Measurements from ENCODE around the gene FEM1B. TPM values are rescaled to one million over a fixed set of nuclear protein-coding genes. Genes with fewer than 3 reads are reported as not detected.

Gene FEM1B
- total RNA-seq, 1 donor from 2014 or later: 51.7 TPM

DNA sequence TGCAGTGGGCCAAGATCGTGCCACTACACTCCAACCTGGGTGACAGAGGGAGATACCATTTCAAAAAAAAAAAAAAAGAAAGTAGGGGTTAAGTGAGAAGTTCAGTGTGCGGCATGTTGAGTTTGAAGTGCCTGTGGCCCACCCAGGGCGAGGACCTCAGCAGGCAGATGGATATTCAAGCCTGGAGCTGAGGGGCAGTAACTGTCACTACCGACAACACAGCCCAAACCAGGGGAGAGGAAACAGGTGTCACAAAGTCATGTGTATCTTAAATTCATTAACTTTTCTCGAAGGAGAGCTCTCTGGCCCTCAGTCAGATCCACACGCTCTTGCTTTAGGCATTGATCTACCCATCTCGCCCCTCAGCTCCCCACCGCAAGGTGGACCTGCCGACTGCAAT, 45.3 kb downstream of the FEM1B start:
- DNase-seq (ENCODE audit: low spot score): no peak

GRCh38 chr15:68325726-68326125, 48.2 kb downstream of the FEM1B start:
- DNase-seq (ENCODE audit: low spot score): no peak

- DNase-seq (ENCODE audit: low spot score): no peak
Observed at GRCh38 chr15:68326711-68327354, 49.3 kb downstream of the FEM1B start.

GRCh38 chr15:68328443-68328842, 50.9 kb downstream of the FEM1B start:
- DNase-seq (ENCODE audit: low spot score): no peak

DNA sequence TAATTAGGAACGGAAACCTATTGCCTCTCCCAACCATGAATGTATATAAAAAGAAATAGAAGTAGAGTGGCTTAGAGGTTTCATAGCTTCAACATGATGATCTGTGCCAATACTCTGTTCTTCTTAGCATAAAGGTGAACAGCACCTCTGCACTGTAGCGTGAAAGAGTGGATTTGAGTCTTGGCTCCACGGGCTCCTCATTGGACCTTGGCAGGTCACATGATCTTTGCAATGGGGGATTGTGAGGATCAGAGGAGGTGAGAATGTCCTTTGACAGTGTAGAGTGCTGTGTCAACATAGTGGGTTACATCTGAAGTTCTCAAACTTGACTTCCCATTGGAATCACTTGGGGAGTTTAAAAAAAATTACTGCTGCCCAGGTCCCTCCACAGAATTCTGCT, 51.4 kb downstream of the FEM1B start:
- DNase-seq (ENCODE audit: low spot score): no peak

- no peak for DNase-seq (ENCODE audit: low spot score)
Observed at GRCh38 chr15:68330416-68330815, 52.9 kb downstream of the FEM1B start.

GRCh38 chr15:68330901-68331300, 53.4 kb downstream of the FEM1B start:
- DNase-seq (ENCODE audit: low spot score): no peak

DNA sequence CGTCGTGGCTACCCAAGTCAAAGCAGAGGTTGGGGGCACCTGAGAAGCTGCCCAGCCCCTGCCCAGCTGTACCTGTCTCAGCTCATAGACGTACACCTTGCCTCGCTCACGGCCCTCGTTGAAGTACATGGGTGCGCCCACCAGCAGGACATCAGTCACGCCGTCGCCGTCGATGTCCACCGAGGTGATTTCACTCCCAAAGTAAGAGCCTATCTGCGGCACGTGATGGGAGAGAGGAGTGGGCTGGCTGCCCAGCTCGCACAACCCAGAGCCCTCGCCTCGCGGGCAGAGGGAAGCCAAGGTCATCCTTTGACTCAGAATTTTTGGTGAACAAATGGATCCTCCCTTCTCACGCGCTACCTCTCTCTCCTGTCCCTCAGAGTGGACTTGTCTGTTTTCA, 54.7 kb downstream of the FEM1B start:
- no peak for DNase-seq (ENCODE audit: low spot score)

DNA sequence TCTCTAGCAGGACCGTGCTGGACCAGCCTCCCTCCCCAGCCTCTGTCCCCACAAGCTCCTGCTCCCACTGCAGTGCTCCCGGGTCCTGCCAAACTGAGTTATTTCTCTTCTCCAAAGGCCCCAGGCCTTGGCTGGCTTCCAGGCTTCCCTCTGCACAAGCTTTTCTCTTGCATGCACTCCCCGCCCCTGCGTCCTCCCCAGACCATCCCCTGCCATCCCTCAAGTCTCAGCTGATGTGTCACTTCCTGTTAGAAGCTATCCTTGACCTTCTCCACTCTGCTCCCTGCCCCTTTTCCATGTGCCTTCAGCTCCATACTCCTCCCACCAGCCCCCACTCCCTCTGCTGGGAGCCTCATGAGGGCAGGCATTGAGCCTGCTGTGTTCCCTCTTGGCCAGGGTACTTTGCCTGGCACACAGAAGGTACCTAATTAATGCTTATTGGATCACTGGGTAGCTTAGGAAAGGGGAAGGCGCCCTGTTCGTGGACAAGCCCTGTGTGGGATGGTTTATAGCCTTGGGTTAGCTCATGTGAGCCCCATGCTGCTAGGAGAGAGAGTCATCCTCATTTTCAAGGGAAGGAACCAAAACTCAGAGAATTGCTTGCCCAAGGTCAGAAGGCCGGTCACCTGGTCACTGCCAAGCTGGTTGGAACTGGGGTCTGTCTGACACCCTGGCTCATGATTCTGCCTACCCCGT, 56.4 kb downstream of the FEM1B start:
- no peak for DNase-seq (ENCODE audit: low spot score)

DNA sequence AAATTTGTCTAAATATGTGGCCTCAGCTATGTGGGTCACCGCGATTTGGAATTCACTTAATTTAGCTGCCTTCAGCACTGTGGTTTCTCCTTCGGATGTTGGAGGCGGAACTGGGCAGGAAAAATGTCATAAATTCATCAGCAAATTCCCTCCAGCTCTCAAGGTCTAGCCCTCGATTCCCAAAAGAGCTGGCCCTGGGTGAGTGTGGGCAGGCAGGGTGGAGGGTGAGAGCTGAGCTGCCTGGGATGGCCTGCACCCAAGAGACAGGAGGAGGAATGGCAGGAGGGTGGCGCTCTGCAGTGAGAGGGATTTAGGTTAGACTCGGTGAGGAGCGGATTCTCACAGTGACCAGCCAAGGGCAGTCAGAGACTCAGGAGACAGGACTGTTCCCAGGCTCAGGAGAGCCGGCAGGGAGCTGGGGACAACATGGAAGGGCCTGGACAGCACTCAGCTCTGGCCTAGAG, 57.1 kb downstream of the FEM1B start:
- DNase-seq (ENCODE audit: low spot score): no peak

- no peak for DNase-seq (ENCODE audit: low spot score)
Observed at GRCh38 chr15:68335251-68335650, 57.7 kb downstream of the FEM1B start.

DNA sequence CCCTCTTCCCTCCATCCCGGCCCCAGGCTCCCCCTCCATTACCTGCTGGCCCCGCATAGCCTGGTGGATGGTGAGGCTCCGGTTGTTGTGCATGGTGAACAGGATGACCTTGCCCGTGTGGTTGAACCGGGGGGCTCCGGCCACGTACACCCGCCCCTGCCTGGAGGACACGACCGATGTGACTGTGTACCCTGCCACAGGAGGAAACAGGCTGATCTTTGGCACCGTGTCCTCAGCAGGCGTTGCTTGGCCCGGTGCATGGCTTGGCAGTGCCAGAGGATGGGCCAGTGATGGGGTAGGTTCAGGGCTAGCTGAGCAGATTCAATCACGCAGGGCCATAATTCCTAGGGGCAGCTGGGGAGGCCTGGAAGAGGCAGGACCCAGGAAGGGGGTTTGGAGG, 58.1 kb downstream of the FEM1B start:
- DNase-seq (ENCODE audit: low spot score): no peak

DNA sequence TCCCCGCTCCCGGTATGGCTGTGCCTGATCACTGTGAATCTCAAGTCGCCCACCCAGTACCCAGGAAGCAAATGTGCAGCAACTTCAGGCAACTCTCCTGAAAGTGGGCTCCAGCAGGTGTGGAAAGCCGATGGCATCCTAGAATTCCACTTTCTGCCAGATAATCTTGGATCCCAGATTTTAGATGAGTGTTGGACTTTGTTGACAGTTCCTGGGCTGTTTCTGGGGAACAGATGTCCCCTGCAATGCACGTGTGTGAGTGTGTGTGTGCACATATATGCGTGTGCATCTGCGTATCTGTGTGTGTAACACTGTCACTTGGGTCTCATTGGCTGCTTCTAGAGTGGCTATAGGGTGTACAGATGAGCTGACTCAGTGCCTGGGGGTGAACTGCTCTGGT, 59.0 kb downstream of the FEM1B start:
- DNase-seq (ENCODE audit: low spot score): no peak

DNA sequence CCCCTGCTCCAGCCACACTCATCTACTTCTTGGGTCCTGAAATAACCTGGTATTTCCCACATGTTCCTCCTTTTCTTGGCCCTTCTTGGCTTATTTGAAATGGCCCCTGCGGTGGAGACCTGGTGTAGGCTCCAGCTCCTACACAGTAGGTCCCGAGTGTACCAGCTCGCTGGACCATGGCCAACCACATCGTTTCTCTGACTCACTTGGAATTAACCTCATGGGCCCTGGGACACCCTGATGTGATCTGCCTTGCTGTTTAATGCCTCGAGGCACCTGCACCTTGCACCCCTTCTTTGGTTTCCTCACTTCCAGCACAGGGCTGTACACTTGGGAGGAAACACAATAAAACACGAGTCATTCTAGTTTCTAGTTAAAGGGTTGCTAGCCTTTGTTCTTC, 60.3 kb downstream of the FEM1B start:
- no peak for DNase-seq (ENCODE audit: low spot score)

DNA sequence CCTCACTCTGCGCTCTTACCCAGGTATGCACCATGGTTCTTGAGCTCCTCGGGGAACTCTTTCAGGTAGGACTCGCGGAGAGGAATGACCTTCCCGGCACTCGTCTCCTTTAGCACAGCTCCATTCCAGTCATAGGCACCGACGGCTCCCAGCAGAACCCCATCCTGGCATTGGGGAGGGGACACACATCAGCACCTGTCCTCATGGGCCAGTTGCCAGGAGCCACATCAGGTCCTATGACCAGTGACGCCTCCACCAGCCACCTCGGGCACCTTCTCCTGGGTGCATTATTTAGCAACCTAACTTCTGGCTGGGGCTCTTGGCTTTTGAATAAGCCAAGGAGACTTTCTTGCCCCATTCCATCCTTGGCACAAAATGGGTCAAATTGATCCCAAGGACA, 61.9 kb downstream of the FEM1B start:
- no peak for DNase-seq (ENCODE audit: low spot score)

DNA sequence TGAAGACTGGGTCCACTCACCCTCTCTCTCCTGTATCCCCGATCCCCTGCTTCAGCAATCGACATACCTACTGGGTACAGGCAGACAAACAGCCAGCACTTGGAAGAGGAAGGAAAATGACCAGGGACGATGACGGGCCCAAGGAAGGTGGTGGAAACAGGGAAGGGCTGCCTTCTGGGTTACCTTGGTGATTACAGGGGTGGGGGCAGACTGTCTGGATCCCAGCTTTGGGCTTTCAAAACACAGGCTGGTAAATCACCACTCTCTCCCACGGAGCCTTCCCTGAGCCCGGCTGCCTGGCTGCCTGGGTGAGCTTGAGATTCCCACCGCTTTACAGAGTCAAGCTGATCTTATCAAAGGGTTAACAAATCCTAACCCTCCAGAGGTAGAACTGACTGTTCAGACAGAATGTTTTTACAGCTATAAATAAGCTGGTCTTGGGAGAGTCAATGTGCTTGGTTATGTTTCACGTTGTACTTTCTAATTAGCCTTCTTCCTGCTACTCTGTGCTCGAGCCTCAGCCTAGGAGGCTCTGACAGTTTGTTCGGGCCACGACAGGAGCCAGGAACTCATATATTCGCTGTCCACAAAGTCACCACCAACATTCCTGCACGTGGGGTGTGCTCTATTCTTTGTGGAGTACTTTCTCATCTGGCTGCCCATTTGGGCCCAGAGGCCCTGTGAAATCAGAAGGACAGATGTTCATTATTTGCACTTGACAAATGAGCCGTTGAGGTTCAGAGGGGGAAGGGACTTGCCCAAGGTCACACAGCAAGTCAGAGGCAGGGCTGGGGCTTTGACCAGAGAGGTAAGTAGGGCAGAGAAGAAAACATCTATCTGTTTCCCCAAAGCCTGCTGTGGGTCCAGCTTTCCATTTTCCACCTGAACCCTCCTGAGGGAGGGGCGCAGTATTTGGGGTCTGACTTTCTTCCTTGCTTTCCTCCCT, 63.5 kb downstream of the FEM1B start:
- DNase-seq (ENCODE audit: low spot score): no peak

DNA sequence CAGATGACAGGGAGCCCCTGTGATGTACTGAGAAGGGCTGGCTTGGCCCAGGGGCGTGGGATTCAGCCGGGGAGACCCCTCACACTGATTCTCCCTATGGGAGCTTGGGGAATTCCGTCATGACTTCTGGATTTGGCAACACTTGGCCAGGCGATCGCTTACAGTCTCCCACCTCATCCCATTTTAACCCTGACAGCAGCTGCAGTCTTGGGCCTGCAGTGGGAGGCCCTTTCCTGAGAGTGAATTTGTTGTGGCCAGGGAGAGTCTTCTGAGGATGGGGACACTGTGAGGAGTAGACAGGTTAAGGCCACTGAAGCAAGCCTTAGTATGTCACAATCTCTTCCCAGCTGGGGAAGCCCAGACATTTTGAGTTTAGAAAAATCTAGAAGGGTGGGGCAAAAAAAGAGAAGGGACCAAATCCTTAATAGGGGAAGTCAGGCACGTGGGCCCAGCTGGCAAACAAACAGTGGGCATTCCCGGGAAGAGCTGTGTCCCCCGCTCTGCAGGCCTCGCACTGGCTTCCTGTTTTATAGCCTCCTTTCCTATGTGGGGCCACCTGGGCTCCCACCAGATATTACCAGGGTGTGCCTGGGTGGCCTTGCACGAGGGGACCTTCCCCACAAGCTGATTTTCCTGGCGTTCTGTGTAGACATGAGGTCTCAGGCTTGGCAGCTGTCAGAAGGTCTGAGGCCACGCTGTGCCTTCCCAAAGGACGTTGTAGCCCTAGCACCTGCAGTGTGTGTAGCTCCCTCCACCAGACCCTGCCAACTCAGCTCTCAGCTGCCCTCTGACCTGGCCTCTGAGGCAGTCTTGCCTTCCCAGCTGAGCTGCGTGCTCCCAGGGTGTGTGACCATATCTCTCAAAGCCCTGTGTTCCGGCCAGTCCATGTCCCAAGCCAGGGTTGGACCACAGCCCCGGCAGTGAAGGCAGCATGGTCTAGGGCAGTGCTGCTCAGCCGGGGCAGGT, 64.5 kb downstream of the FEM1B start:
- DNase-seq (ENCODE audit: low spot score): no peak

DNA sequence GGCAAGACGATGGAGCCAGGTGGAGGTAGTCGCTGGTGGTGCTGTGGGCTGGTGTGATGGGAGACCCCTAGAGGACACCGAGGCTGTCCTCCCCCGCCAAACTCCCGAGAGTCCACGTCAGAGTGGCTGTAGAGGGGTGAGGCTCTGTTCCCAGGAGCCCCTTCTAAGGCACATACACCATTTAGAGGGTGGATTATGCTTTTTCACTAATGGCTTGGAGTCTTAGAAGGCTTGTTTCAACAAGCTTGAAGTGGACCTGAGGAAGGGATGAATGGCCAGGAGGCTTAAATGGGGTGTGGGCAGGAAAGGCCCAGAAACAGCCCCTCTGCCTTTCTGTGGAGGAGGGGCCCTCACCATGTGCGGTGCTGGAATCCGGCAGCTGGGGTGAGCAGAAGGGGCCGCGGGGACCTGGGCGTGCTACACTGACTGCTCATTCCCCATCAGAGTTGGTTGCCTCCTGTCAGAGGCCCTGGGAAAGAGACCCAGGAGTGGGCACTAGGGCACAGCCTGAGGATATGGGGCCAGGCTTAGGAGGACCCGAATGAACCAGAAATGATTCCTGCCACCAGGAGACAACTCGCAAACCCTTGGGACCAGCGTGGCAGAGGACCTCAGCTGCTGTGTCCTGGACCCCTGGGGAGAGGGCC, 66.2 kb downstream of the FEM1B start:
- no peak for DNase-seq (ENCODE audit: low spot score)

DNA sequence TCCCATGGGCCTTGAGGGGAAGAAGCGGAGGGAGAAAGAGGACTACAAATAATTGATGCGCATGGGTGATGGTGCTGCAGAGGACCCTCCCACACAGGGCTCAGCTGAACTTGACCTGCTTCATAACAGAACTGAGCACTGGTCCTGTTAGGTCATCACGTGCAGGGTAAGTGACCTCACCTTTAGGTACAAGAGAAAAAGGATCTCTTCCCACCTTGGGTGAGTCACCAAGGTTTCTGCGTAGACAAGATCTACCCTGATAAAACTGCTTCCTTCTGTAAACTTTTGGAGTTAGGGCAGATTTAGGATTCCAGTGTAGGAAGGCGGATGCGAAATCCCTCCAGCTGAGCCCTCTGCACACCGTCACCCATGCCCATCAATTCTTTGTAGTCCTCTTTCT, 67.1 kb downstream of the FEM1B start:
- DNase-seq (ENCODE audit: low spot score): no peak

All from mucosa of gallbladder (tissue), 1 donor.